Measurements from ENCODE around the gene NLGN3. TPM values are rescaled to one million over a fixed set of nuclear protein-coding genes. Genes with fewer than 3 reads are reported as not detected.

Gene NLGN3
- polyA plus RNA-seq, 1 experiment = 0.42 TPM

DNA sequence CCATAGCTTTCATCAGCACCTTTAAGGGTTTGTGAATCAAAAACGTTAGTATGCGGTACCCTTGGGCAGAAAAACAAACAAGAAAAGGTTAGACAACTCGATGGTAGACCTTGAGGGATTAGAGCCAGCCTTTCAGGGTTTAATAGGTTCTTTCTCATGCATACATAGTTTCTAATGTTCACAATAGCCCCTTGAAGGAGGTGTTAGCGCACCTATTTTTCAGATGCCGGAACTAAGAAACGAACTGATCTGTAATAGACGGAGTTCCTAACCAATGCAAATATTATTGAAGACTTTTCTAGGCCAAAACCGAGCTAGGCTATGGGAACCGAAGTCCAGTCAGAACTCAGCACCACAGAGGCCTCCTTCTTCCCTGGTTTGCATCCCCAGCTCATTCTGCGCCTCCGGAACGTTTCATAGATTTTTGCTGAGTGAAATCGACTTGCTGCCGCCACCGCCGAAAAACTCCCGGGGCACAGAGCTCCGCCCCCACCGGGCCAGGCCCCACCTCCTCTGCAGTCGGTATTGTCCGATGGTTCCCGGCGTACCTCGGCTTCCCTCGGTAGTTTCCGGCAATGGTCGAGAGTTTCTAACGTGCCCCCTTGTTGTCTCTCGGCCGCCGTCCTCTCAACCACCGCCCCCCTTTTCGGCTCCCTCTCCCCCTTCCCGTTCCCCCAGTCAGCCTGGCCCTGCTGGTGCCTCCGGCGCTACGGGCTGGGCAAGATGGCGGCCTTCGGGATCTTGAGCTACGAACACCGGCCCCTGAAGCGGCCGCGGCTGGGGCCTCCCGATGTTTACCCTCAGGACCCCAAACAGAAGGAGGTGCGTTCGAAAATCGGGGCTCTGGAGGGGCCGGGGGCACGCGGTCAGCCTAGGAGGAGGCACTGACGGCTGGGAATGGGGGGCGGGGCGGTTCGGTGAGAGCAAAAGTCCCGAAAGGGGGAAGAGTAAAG lies 26.3 kb upstream of the NLGN3 start, which contains the start of gene MED12:
TSS of gene MED12 (plus strand) at position 565 of the 953 bp plus-strand sequence. CDS start at position 724, 159 bp downstream.
- ChIA-PET CTCF (interaction anchor here (0.6 to 1.8 kb wide), 6 partner anchors 11 to 102 kb away, joined by 3 to 7 read pairs (median 4); no protein-coding TSS in a partner anchor), POLR2A (interaction anchor here (1.0 kb wide), 1 partner anchor 64 kb away, joined by 4 read pairs; no protein-coding TSS in a partner anchor)
- Histone ChIP-seq H3K27ac (ENCODE audit: low read depth, low read length) (peak within 1 kb of the TSS; percentile 39), H3K9me3 (ENCODE audit: control insufficient read depth, insufficient read depth, low read length) (no peaks in the 10 kb centered on the region), H3K27me3 (ENCODE audit: control insufficient read depth, insufficient read depth, low read length) (no peaks in the 10 kb centered on the region), H3K4me3 (ENCODE audit: low read depth, low read length) (peak within 1 kb of the TSS; percentile 68)
- TF ChIP-seq, protein P1, sequence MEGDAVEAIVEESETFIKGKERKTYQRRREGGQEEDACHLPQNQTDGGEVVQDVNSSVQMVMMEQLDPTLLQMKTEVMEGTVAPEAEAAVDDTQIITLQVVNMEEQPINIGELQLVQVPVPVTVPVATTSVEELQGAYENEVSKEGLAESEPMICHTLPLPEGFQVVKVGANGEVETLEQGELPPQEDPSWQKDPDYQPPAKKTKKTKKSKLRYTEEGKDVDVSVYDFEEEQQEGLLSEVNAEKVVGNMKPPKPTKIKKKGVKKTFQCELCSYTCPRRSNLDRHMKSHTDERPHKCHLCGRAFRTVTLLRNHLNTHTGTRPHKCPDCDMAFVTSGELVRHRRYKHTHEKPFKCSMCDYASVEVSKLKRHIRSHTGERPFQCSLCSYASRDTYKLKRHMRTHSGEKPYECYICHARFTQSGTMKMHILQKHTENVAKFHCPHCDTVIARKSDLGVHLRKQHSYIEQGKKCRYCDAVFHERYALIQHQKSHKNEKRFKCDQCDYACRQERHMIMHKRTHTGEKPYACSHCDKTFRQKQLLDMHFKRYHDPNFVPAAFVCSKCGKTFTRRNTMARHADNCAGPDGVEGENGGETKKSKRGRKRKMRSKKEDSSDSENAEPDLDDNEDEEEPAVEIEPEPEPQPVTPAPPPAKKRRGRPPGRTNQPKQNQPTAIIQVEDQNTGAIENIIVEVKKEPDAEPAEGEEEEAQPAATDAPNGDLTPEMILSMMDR (IDR thresholded peaks at IDR 0.05; ENCODE audit: low read depth, low read length) = no peak
- peak; percentile 51 for DNase-seq (ENCODE audit: low read depth, low spot score)

DNA sequence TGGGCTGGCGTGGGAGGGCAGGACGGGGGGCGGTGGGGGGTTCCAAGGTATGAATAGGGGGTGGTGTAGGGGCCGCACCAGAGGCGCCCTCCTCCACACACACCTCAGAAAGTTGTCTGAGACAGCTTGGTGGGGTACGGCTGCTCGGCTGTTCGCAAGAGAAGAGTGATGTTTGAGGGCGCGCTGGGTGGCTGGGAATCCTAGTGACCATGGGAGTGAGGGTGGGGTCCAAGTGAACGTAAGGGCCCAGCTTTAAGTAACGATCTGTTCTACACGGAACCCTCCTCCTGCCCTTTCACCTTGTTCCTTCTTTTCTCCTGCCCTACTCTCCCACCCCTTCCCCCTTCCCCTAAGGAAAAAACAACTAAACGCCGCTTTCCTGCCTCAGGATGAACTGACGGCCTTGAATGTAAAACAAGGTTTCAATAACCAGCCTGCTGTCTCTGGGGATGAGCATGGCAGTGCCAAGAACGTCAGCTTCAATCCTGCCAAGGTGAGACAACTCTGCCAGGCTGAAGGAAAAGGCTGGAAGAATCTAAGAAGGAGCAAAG lies 25.6 kb upstream of the NLGN3 start:
- POLR2A ChIA-PET = interaction anchor here (1.0 kb wide), 1 partner anchor 63 kb away, joined by 4 read pairs; no protein-coding TSS in a partner anchor

DNA sequence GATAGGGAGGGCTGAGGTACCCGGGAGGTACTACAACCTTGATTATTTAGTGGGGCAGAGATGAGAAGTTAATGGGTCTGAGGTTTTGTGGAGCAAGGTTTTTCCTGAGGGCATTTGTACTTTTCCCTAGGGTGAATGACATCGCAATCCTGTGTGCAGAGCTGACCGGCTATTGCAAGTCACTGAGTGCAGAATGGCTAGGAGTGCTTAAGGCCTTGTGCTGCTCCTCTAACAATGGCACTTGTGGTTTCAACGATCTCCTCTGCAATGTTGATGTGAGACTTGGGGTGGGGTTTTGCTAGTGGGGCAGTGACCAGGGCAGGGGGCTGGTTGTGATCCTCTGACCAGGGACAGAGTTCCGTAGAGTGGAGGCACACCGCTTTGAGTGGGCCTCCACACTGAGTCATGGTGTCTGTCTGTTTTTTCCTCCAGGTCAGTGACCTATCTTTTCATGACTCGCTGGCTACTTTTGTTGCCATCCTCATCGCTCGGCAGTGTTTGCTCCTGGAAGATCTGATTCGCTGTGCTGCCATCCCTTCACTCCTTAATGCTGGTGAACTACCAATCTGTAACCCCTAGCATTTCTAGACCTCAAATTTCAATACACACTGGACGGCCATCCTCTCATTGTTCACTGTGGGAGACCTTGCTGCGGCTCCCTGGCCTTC lies 16.3 kb upstream of the NLGN3 start:
- DNase-seq (ENCODE audit: low read depth, low spot score) = no peak
- TF ChIP-seq, protein P1 (IDR thresholded peaks at IDR 0.05; ENCODE audit: low read depth, low read length) = no peak
- no peak overlapping the region for H3K4me3 ChIP-seq (ENCODE audit: low read depth, low read length)
- ChIA-PET POLR2A (no interaction called here), CTCF (interaction anchor here (0.5 to 2.7 kb wide), 11 partner anchors 9 to 158 kb away, joined by 3 to 16 read pairs (median 4); partner anchors contain the start of gene MED12)
- no peaks in the 10 kb centered on the region for H3K27me3 ChIP-seq (ENCODE audit: control insufficient read depth, insufficient read depth, low read length)
- no peaks in the 10 kb centered on the region for H3K9me3 ChIP-seq (ENCODE audit: control insufficient read depth, insufficient read depth, low read length)
- H3K27ac ChIP-seq (ENCODE audit: low read depth, low read length) = peak overlapping the region; percentile 11

More for the DNA sequence above, 25.6 kb upstream of the NLGN3 start:
- H3K27ac ChIP-seq (ENCODE audit: low read depth, low read length) = no peak overlapping the region
- no peaks in the 10 kb centered on the region for H3K9me3 ChIP-seq (ENCODE audit: control insufficient read depth, insufficient read depth, low read length)
- peak overlapping the region; percentile 68 for H3K4me3 ChIP-seq (ENCODE audit: low read depth, low read length)
- CTCF ChIA-PET = interaction anchor here (0.7 to 1.8 kb wide), 6 partner anchors 10 to 103 kb away, joined by 3 to 7 read pairs (median 4); no protein-coding TSS in a partner anchor
- H3K27me3 ChIP-seq (ENCODE audit: control insufficient read depth, insufficient read depth, low read length) = no peaks in the 10 kb centered on the region
- TF ChIP-seq, protein P1 (IDR thresholded peaks at IDR 0.05; ENCODE audit: low read depth, low read length) = no peak
- DNase-seq (ENCODE audit: low read depth, low spot score) = no peak

DNA sequence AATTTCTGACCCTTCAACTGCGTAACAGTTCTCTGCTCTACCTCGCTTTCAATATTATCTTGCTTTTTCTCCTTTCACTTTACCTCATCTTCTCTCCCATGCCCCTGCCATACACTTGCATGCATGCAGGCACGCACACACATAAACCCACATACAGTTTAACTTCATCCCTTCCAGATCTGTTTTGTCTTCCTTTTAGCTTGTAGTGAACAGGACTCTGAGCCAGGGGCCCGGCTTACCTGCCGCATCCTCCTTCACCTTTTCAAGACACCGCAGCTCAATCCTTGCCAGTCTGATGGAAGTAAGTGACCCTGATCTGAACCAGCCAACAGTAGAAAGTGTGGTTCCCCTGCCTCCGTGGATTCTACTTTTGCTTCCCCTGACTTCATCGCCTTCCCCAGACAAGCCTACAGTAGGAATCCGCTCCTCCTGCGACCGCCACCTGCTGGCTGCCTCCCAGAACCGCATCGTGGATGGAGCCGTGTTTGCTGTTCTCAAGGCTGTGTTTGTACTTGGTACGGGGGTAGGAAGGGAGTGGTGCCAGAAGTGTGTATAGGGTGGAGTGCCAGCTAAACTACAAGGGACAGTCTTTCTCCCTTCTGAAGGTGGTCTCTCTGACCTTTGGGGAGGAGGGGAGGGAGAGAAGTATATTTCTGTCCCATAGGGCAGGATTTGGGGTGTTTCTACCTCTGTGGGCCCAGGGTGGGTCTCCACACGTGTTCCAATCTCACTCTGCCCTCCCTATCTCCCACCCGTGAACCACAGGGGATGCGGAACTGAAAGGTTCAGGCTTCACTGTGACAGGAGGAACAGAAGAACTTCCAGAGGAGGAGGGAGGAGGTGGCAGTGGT lies 15.5 kb upstream of the NLGN3 start:
- H3K27ac ChIP-seq (ENCODE audit: low read depth, low read length) = no peak overlapping the region
- TF ChIP-seq, protein P1 (IDR thresholded peaks at IDR 0.05; ENCODE audit: low read depth, low read length) = peak; percentile 79
- no peaks in the 10 kb centered on the region for H3K9me3 ChIP-seq (ENCODE audit: control insufficient read depth, insufficient read depth, low read length)
- ChIA-PET POLR2A (no interaction called here), CTCF (interaction anchor here (0.5 to 2.7 kb wide), 14 partner anchors 10 to 839 kb away, joined by 3 to 16 read pairs (median 4); partner anchors contain the start of gene MED12)
- DNase-seq (ENCODE audit: low read depth, low spot score) = no peak
- no peaks in the 10 kb centered on the region for H3K27me3 ChIP-seq (ENCODE audit: control insufficient read depth, insufficient read depth, low read length)
- no peak overlapping the region for H3K4me3 ChIP-seq (ENCODE audit: low read depth, low read length)

Data from AG04450 (cell line).